SU-DHL-6 (cell line): ENCODE data around the gene ESRP2.

Source experiments
- CTCF ChIP-seq: fragments of 200-600 bp; sonication (generic); IDR thresholded peaks from one replicate; pipeline ENCODE4 v1.5.1; 2017; ENCODE audit warnings: antibody characterized with exemption, mild to moderate bottlenecking, low read length, moderate library complexity; ENCODE audit not compliant: insufficient read depth, poor library complexity, severe bottlenecking
- EZH2phosphoT487 ChIP-seq: fragments of 200-600 bp; sonication (generic), shearing (Covaris generic); conservative IDR thresholded peaks from 2 replicates; pipeline ENCODE4 v1.6.1; 2018; ENCODE audit warnings: mild to moderate bottlenecking, antibody characterized with exemption, low read length, moderate library complexity, mixed read lengths

GRCh38 chr16:68281368-68282063 is 45.6 kb upstream of the ESRP2 start:
- TF ChIP-seq CTCF (no peak), EZH2phosphoT487 (no peak)
